H1 (cell line): ENCODE measurements around the gene GPX4. TPM values are rescaled to one million over a fixed set of nuclear protein-coding genes. Genes with fewer than 3 reads are reported as not detected.

Experiments
- CTCF ChIA-PET: fragments of 300-600 bp; sonication (Branson Sonifier 250); formaldehyde crosslinking; loops from one replicate; lab custom pipeline; 2021; ENCODE audit not compliant: partially characterized antibody; lab: Charles Lee
- POLR2A ChIA-PET: fragments of 300-600 bp; sonication (Branson Sonifier 250); formaldehyde crosslinking; loops from one replicate; lab custom pipeline; 2021; ENCODE audit warnings: inconsistent platforms; ENCODE audit not compliant: partially characterized antibody; lab: Charles Lee
- DNase-seq, 2 experiments: peaks; one replicate each; pipeline versions ENCODE4 v3.0.0 to v3.0.0-alpha.2; 2010 to 2022; ENCODE audit warnings: low spot score in 2 of 2, low read depth in 1 of 2, mixed read lengths in 1 of 2
- FAIRE-seq: peaks from 2 replicates; lab custom pipeline; 2011; peaks lifted over from hg19 to GRCh38; lab: Jason Lieb, UNC
- H2AFZ ChIP-seq: 2 replicates; pipeline ENCODE4 v1.8.1; 2012; ENCODE audit warnings: low read length, inconsistent platforms
- H2AK5ac ChIP-seq: 2 replicates; pipeline ENCODE4 v1.6.1; 2013; ENCODE audit warnings: low read depth, low read length
- H2BK120ac ChIP-seq: replicated peaks from 2 replicates; pipeline ENCODE3; 2013; ENCODE audit warnings: low read depth, low read length, inconsistent platforms
- H2BK12ac ChIP-seq: 2 replicates; pipeline ENCODE4 v1.6.1; 2013; ENCODE audit warnings: low read depth, low read length
- H2BK15ac ChIP-seq: 2 replicates; pipeline ENCODE4 v1.6.1; 2013; ENCODE audit warnings: low read length
- H2BK20ac ChIP-seq: 2 replicates; pipeline ENCODE4 v1.6.1; 2013; ENCODE audit warnings: low read length
- H2BK5ac ChIP-seq: 2 replicates; pipeline ENCODE4 v1.6.1; 2013; ENCODE audit warnings: low read depth, low read length
- H3K14ac ChIP-seq: 2 replicates; pipeline ENCODE4 v1.6.1; 2013; ENCODE audit warnings: inconsistent platforms; ENCODE audit not compliant: insufficient read length
- H3K18ac ChIP-seq: 2 replicates; pipeline ENCODE4 v1.6.1; 2013; ENCODE audit warnings: low read length; ENCODE audit errors: extremely low read depth
- H3K23ac ChIP-seq: 2 replicates; pipeline ENCODE4 v1.6.1; 2013; ENCODE audit warnings: inconsistent platforms; ENCODE audit not compliant: insufficient read length
- H3K23me2 ChIP-seq: 2 replicates; pipeline ENCODE4 v1.6.1; 2013; ENCODE audit warnings: low read depth, low read length
- H3K27ac ChIP-seq: 2 replicates; pipeline ENCODE4 v1.6.1; 2011; ENCODE audit warnings: low read depth, low read length, inconsistent platforms
- H3K27me3 ChIP-seq, 4 experiments: replicated peaks in 1 of 4; 1 replicate in 1 of 4; 2 replicates in 3 of 4; pipeline versions ENCODE4 v1.6.1 to v1.8.1; 2011 to 2013; ENCODE audit warnings: low read length in 3 of 4, mild to moderate bottlenecking in 3 of 4, inconsistent platforms in 2 of 4, mixed read lengths in 2 of 4, moderate library complexity in 1 of 4; ENCODE audit not compliant: control insufficient read depth in 3 of 4, insufficient read depth in 3 of 4; ENCODE audit errors: extremely low read depth in 1 of 4
- H3K36me3 ChIP-seq, 4 experiments: 2 replicates each; pipeline versions ENCODE4 v1.6.1 to v1.8.1; 2011 to 2013; ENCODE audit warnings: mild to moderate bottlenecking in 4 of 4, low read length in 3 of 4, moderate library complexity in 2 of 4, control low read depth in 1 of 4, inconsistent platforms in 1 of 4; ENCODE audit not compliant: insufficient read depth in 4 of 4, control insufficient read depth in 2 of 4
- H3K4ac ChIP-seq: replicated peaks from 2 replicates; pipeline ENCODE3; 2013; ENCODE audit warnings: low read length, low read depth, mixed read lengths, inconsistent platforms; ENCODE audit not compliant: insufficient read length
- H3K4me1 ChIP-seq, 4 experiments: replicated peaks in 1 of 4; 1 replicate in 1 of 4; 2 replicates in 3 of 4; pipeline versions ENCODE4 v1.6.1 to v1.8.1; 2011 to 2013; ENCODE audit warnings: low read length in 3 of 4, inconsistent platforms in 2 of 4, mixed read lengths in 1 of 4; ENCODE audit not compliant: insufficient read depth in 4 of 4, control insufficient read depth in 3 of 4
- H3K4me2 ChIP-seq, 2 experiments: 2 replicates each; pipeline versions ENCODE4 v1.6.1 to v1.8.1; 2011 to 2013; ENCODE audit warnings: low read depth in 2 of 2, low read length in 2 of 2, control low read depth in 1 of 2, inconsistent platforms in 1 of 2, mild to moderate bottlenecking in 1 of 2; ENCODE audit not compliant: insufficient read depth in 1 of 2
- H3K4me3 ChIP-seq, 4 experiments: fragments of 200-600, 300-600 bp in 1 of 4; sonication (generic), shearing (Covaris generic), sonication (Bioruptor Twin) in 1 of 4; 2 replicates each; pipeline versions ENCODE4 v1.5.1 to v1.8.1; 2011 to 2016; ENCODE audit warnings: low read length in 4 of 4, low read depth in 3 of 4, control low read depth in 2 of 4, inconsistent platforms in 2 of 4, mild to moderate bottlenecking in 2 of 4, mixed read lengths in 1 of 4, moderate library complexity in 1 of 4; ENCODE audit not compliant: insufficient read depth in 2 of 4; ENCODE audit errors: extremely low read depth in 1 of 4
- H3K56ac ChIP-seq: replicated peaks from 2 replicates; pipeline ENCODE3; 2013; ENCODE audit warnings: low read depth, mild to moderate bottlenecking, mixed read lengths, low read length, inconsistent platforms; ENCODE audit not compliant: insufficient read length
- H3K79me1 ChIP-seq: 2 replicates; pipeline ENCODE4 v1.6.1; 2013; ENCODE audit warnings: low read depth, low read length, control low read depth
- H3K79me2 ChIP-seq, 2 experiments: 2 replicates each; pipeline versions ENCODE4 v1.6.1 to v1.8.1; 2012 to 2013; ENCODE audit warnings: low read length in 2 of 2, mild to moderate bottlenecking in 2 of 2, inconsistent platforms in 1 of 2; ENCODE audit not compliant: insufficient read depth in 2 of 2, control insufficient read depth in 1 of 2
- H3K9ac ChIP-seq, 4 experiments: replicated peaks in 1 of 4; 1 replicate in 1 of 4; 2 replicates in 3 of 4; pipeline versions ENCODE4 v1.6.1 to v1.8.1; 2011 to 2013; ENCODE audit warnings: low read depth in 3 of 4, low read length in 3 of 4, control low read depth in 2 of 4, mild to moderate bottlenecking in 2 of 4, moderate library complexity in 2 of 4, inconsistent platforms in 1 of 4; ENCODE audit errors: extremely low read depth in 1 of 4
- H3K9me3 ChIP-seq, 2 experiments: 2 replicates each; pipeline versions ENCODE4 v1.6.1 to v1.8.1; 2012 to 2013; ENCODE audit warnings: mild to moderate bottlenecking in 2 of 2, moderate library complexity in 2 of 2, control low read depth in 1 of 2, inconsistent platforms in 1 of 2, low read depth in 1 of 2, low read length in 1 of 2, mixed read lengths in 1 of 2; ENCODE audit not compliant: insufficient read depth in 2 of 2
- H4K20me1 ChIP-seq, 2 experiments: replicated peaks in 1 of 2; 2 replicates each; pipeline versions ENCODE3 to v1.8.1; 2011 to 2013; ENCODE audit warnings: inconsistent platforms in 2 of 2, low read length in 2 of 2, mild to moderate bottlenecking in 1 of 2; ENCODE audit not compliant: insufficient read depth in 2 of 2, control insufficient read depth in 1 of 2
- H4K5ac ChIP-seq: 2 replicates; pipeline ENCODE4 v1.6.1; 2013; ENCODE audit warnings: low read length, low read depth, mixed read lengths, inconsistent platforms; ENCODE audit not compliant: insufficient read length
- H4K8ac ChIP-seq: 2 replicates; pipeline ENCODE4 v1.8.0; 2013; ENCODE audit warnings: mild to moderate bottlenecking, moderate library complexity, low read length, inconsistent platforms; ENCODE audit not compliant: insufficient read depth; ENCODE audit errors: extremely low read depth
- H4K91ac ChIP-seq: replicated peaks from 2 replicates; pipeline ENCODE3; 2013; ENCODE audit warnings: low read length, mixed read lengths, inconsistent platforms; ENCODE audit not compliant: insufficient read length
- CTCF ChIP-seq, 3 experiments: IDR thresholded peaks; 1 replicate in 2 of 3; 2 replicates in 1 of 3; pipeline versions ENCODE4 v1.5.1 to v1.6.1; 2011; ENCODE audit warnings: low read length in 3 of 3, mild to moderate bottlenecking in 3 of 3, inconsistent platforms in 2 of 3, low read depth in 1 of 3, moderate library complexity in 1 of 3; ENCODE audit not compliant: insufficient read depth in 1 of 3; ENCODE audit errors: control extremely low read depth in 1 of 3
- NANOG ChIP-seq: IDR thresholded peaks from 2 replicates; pipeline ENCODE4 v1.6.1; 2011; ENCODE audit warnings: low read length, low read depth, mild to moderate bottlenecking, inconsistent platforms; ENCODE audit not compliant: insufficient read depth, poor library complexity, severe bottlenecking
- ZNF274 ChIP-seq: IDR thresholded peaks from 2 replicates; pipeline ENCODE4 v1.7.0; 2012; ENCODE audit warnings: low read length, borderline replicate concordance; ENCODE audit errors: extremely low read depth
- WGBS, 2 experiments: shearing (Covaris generic) in 1 of 2; methylation state at CpG; one replicate each; pipeline versions ENCODE4 v1.1.6 to v1.1.7; 2013 to 2015; ENCODE audit warnings: low lambda C conversion rate in 2 of 2, mixed read lengths in 2 of 2, inconsistent platforms in 1 of 2, low coverage in 1 of 2, missing lambda C conversion rate in 1 of 2; ENCODE audit not compliant: insufficient replicate concordance in 2 of 2, insufficient coverage in 1 of 2, insufficient read length in 1 of 2; ENCODE audit errors: extremely low coverage in 1 of 2, missing lambda C conversion rate in 1 of 2; 5-methylcytosine and 5-hydroxymethylcytosine counted together
- polyA plus RNA-seq, 7 experiments: library from polyadenylated mRNA; depleted of rRNA in 3 of 7; stranded (reverse) in 5 of 7; unstranded in 2 of 7; fragments of >200 nt in 5 of 7; fragments of 200-250 nt in 2 of 7; gene quantifications; 1 replicate in 5 of 7; 2 replicates in 1 of 7; 4 replicates in 1 of 7; pipeline versions ENCODE4 v1.2.1 to v1.2.3, GENCODE V29; 2011 to 2013; ENCODE audit warnings: missing spikeins in 2 of 7, mixed read lengths in 2 of 7
- total RNA-seq: library from RNA; stranded (reverse); fragmentation: NEBNext Ultra II Directional; extraction: Animal tissue kit (Norgen Biotek cat#: 25700); gene quantifications from 2 replicates; pipeline ENCODE4 v1.2.1, GENCODE V29; 2021
- TF ChIP-seq, protein P1 (sequence below): IDR thresholded peaks from 2 replicates; pipeline ENCODE4 v1.6.1; 2011; ENCODE audit warnings: low read depth, mild to moderate bottlenecking, low read length; ENCODE audit not compliant: insufficient read depth

GPX4 gene
- total and polyA plus RNA-seq, 2 of the 8 experiments (the other 6 are each of a cell fraction or from before 2014, with no cell fraction given) = 342 to 693 TPM

DNA sequence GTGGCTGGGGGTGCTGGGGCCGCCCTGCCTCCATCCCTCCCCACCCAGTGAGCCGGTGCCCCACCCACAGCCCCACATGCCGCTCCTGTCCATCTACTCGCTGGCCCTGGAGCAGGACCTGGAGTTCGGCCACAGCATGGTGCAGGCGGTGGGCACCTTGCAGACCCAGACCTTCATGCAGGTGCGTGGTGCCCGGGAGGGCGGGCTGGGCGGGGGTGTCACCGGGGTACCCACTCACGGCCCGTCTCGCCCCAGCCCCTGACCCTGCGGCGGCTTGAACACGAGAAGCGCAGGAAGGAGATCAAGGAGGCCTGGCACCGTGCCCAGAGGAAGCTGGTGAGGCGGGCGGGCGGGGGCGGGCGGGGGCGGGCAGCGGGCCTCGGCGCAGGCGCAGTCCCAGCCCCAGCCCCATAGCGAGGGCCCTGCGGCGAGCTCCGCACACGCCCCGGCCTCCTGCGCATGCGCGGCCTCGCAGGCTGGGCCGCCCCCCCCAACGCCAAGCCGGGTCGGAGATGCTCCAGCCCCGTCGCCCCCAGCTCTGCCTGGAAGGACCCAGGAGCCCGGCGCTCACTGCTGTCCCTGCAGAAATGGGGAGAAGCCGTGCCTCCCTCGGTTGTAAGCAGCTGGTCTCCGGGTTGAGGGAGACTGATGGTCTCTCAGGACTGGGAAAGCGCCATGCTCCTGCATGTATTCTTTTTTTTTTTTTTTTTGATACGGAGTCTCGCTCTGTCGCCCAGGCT lies 29.1 kb upstream of the GPX4 start:
- Histone ChIP-seq H2BK5ac (no peak overlapping the region), H3K4me3 (no peak overlapping the region), H2AK5ac (no peak overlapping the region), H3K56ac (no peak overlapping the region), H3K4me2 (no peak overlapping the region), H3K9ac (no peak overlapping the region), H4K8ac (no peak overlapping the region), H2AFZ (no peak overlapping the region), H2BK20ac (no peak overlapping the region), H3K23me2 (peaks cover 3% of the 10 kb centered on the region; the same call in 1 of the 2 replicates), H3K4ac (no peak overlapping the region), H4K5ac (no peak overlapping the region), H2BK15ac (no peak overlapping the region), H2BK12ac (no peak overlapping the region), H3K27me3 (peaks cover 0 to 4% (median 2%) of the 10 kb centered on the region in 4 experiments; a peak in 2 of 7 replicates), H3K18ac (no peak overlapping the region), H3K79me1 (peaks cover 5% of the 10 kb centered on the region), H3K4me1 (peaks cover 0 to 4% (median 1%) of the 10 kb centered on the region in 4 experiments; a peak in 2 of 7 replicates), H3K79me2 (no peaks in the 10 kb centered on the region), H3K23ac (no peak overlapping the region), H3K36me3 (peaks cover 0 to 27% (median 4%) of the 10 kb centered on the region in 4 experiments; a peak in 3 of 8 replicates), H4K91ac (no peak overlapping the region), H2BK120ac (no peak overlapping the region), H3K9me3 (no peaks in the 10 kb centered on the region), H3K14ac (no peak overlapping the region), H4K20me1 (peaks cover 1 to 11% of the 10 kb centered on the region in 2 experiments), H3K27ac (no peak overlapping the region)
- no peak for FAIRE-seq
- ChIA-PET CTCF (interaction anchor here (1.9 to 8.9 kb wide), 2 partner anchors 9 to 14 kb away, joined by 6 to 54 read pairs; partner anchors contain the start of gene ARHGAP45), POLR2A (interaction anchor here (0.6 to 7.1 kb wide), 5 partner anchors 6 to 510 kb away, joined by 3 to 52 read pairs (median 3); no protein-coding TSS in a partner anchor)
- DNase-seq = no peak
- 90% methylated on average over 18 of the region's 54 CpGs; no CpG with 5 or more reads in 1 of the 2 experiments for WGBS, 2 experiments
- TF ChIP-seq ZNF274 = no peak
- TF ChIP-seq CTCF (IDR thresholded peaks at IDR 0.05; ENCODE audit: control extremely low read depth in 1 of 3, insufficient read depth in 1 of 3, low read depth in 1 of 3, low read length in 3 of 3) = no peak
- TF ChIP-seq, protein P1, sequence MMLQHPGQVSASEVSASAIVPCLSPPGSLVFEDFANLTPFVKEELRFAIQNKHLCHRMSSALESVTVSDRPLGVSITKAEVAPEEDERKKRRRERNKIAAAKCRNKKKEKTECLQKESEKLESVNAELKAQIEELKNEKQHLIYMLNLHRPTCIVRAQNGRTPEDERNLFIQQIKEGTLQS = no peak
- no peak for TF ChIP-seq NANOG
